ENCODE results near the gene PHACTR3. TPM values are rescaled to one million over a fixed set of nuclear protein-coding genes. Genes with fewer than 3 reads are reported as not detected.

PHACTR3 gene
- polyA plus RNA-seq, 1 experiment, result not detected

GRCh38 chr20:59697068-59697467 is 92.7 kb downstream of the PHACTR3 start:
- ChIA-PET CTCF (no interaction called here), POLR2A (no interaction called here)
- TF ChIP-seq CTCF (IDR thresholded peaks at IDR 0.05; ENCODE audit: low read depth, low read length), result no peak

GRCh38 chr20:59698598-59698997 is 94.3 kb downstream of the PHACTR3 start:
- H3K9me3 ChIP-seq (ENCODE audit: control insufficient read depth, insufficient read depth, low read length), result peaks cover 10% of the 10 kb centered on the region
- no peak overlapping the region for H3K27ac ChIP-seq (ENCODE audit: low read depth, low read length)
- DNase-seq (ENCODE audit: low read depth, low spot score), result no peak
- H3K27me3 ChIP-seq (ENCODE audit: control insufficient read depth, insufficient read depth, low read length), result no peaks in the 10 kb centered on the region
- no peak overlapping the region for H3K4me3 ChIP-seq (ENCODE audit: low read depth, low read length)
- ChIA-PET POLR2A (no interaction called here), CTCF (no interaction called here)
- TF ChIP-seq CTCF (IDR thresholded peaks at IDR 0.05; ENCODE audit: low read depth, low read length), result no peak

More at GRCh38 chr20:59697068-59697467, 92.7 kb downstream of the PHACTR3 start:
- H3K27ac ChIP-seq (ENCODE audit: low read depth, low read length), result no peak overlapping the region
- peaks cover 12% of the 10 kb centered on the region for H3K9me3 ChIP-seq (ENCODE audit: control insufficient read depth, insufficient read depth, low read length)
- no peak overlapping the region for H3K4me3 ChIP-seq (ENCODE audit: low read depth, low read length)
- DNase-seq (ENCODE audit: low read depth, low spot score), result no peak
- no peaks in the 10 kb centered on the region for H3K27me3 ChIP-seq (ENCODE audit: control insufficient read depth, insufficient read depth, low read length)

- no peak overlapping the region for H3K4me3 ChIP-seq (ENCODE audit: low read depth, low read length)
- H3K27me3 ChIP-seq (ENCODE audit: control insufficient read depth, insufficient read depth, low read length), result no peaks in the 10 kb centered on the region
- no peak for TF ChIP-seq CTCF (IDR thresholded peaks at IDR 0.05; ENCODE audit: low read depth, low read length)
- peaks cover 12% of the 10 kb centered on the region for H3K9me3 ChIP-seq (ENCODE audit: control insufficient read depth, insufficient read depth, low read length)
- no peak overlapping the region for H3K27ac ChIP-seq (ENCODE audit: low read depth, low read length)
- no peak for DNase-seq (ENCODE audit: low read depth, low spot score)
- ChIA-PET CTCF (no interaction called here), POLR2A (no interaction called here)
Observed at GRCh38 chr20:59701236-59701635, 96.9 kb downstream of the PHACTR3 start.

- CTCF ChIA-PET, result no interaction called here
- no peak for DNase-seq (ENCODE audit: low read depth, low spot score)
- H3K27me3 ChIP-seq (ENCODE audit: control insufficient read depth, insufficient read depth, low read length), result no peaks in the 10 kb centered on the region
- H3K27ac ChIP-seq (ENCODE audit: low read depth, low read length), result no peak overlapping the region
- H3K9me3 ChIP-seq (ENCODE audit: control insufficient read depth, insufficient read depth, low read length), result peaks cover 18% of the 10 kb centered on the region
- POLR2A ChIA-PET, result no interaction called here
- H3K4me3 ChIP-seq (ENCODE audit: low read depth, low read length), result no peak overlapping the region
- no peak for TF ChIP-seq CTCF (IDR thresholded peaks at IDR 0.05; ENCODE audit: low read depth, low read length)
Observed at GRCh38 chr20:59703046-59703445, 98.7 kb downstream of the PHACTR3 start.

- Histone ChIP-seq H3K4me3 (ENCODE audit: low read depth, low read length) (no peak overlapping the region), H3K27me3 (ENCODE audit: control insufficient read depth, insufficient read depth, low read length) (no peaks in the 10 kb centered on the region), H3K27ac (ENCODE audit: low read depth, low read length) (no peak overlapping the region), H3K9me3 (ENCODE audit: control insufficient read depth, insufficient read depth, low read length) (peaks cover 23% of the 10 kb centered on the region)
- no peak for DNase-seq (ENCODE audit: low read depth, low spot score)
- ChIA-PET POLR2A (no interaction called here), CTCF (no interaction called here)
- TF ChIP-seq CTCF (IDR thresholded peaks at IDR 0.05; ENCODE audit: low read depth, low read length), result no peak
Observed at GRCh38 chr20:59705651-59706399, 101.5 kb downstream of the PHACTR3 start.

Measured in AG04450 (cell line).